Measurements from ENCODE around the gene PYM1. TPM values are rescaled to one million over a fixed set of nuclear protein-coding genes. Genes with fewer than 3 reads are reported as not detected.
A peak's percentile ranks its signal among the peaks of the same experiment; 100 is the strongest.

Gene PYM1
- 31.0 TPM for polyA plus RNA-seq (ENCODE audit: insufficient read length)
- long read RNA-seq, donor 1, transcript PYM1-202 (3 exons, 1,073 nt): major isoform, 9 of 19 reads
- long read RNA-seq, donor 1, transcript PYM1-203 (3 exons, 1,226 nt): major isoform, 9 of 19 reads
- long read RNA-seq, donor 1, partial matches to known transcripts: 0 of 19 reads
- long read RNA-seq, donor 1, other reads (novel, unspliced or antisense): 0 of 19 reads
- long read RNA-seq, donor 2, transcript PYM1-202 (3 exons, 1,073 nt): major isoform, 14 of 30 reads
- long read RNA-seq, donor 2, transcript PYM1-203 (3 exons, 1,226 nt): minor isoform, 6 of 30 reads
- long read RNA-seq, donor 2, partial matches to known transcripts: 10 of 30 reads
- long read RNA-seq, donor 2, other reads (novel, unspliced or antisense): 0 of 30 reads
- long read RNA-seq, donor 3, transcript PYM1-203 (3 exons, 1,226 nt): major isoform, 7 of 14 reads
- long read RNA-seq, donor 3, transcript PYM1-202 (3 exons, 1,073 nt): minor isoform, 6 of 14 reads
- long read RNA-seq, donor 3, partial matches to known transcripts: 0 of 14 reads
- long read RNA-seq, donor 3, other reads (novel, unspliced or antisense): 0 of 14 reads
- long read RNA-seq, donor 4, partial matches to known transcripts: 0 of 2 reads
- long read RNA-seq, donor 4, other reads (novel, unspliced or antisense): 0 of 2 reads
- long read RNA-seq, donor 5, transcript PYM1-202 (3 exons, 1,073 nt): major isoform, 18 of 34 reads
- long read RNA-seq, donor 5, transcript PYM1-203 (3 exons, 1,226 nt): minor isoform, 14 of 34 reads
- long read RNA-seq, donor 5, partial matches to known transcripts: 0 of 34 reads
- long read RNA-seq, donor 5, other reads (novel, unspliced or antisense): 0 of 34 reads
- long read RNA-seq, donor 6, transcript PYM1-202 (3 exons, 1,073 nt): major isoform, 10 of 15 reads
- long read RNA-seq, donor 6, partial matches to known transcripts: 0 of 15 reads
- long read RNA-seq, donor 6, other reads (novel, unspliced or antisense): 0 of 15 reads
- long read RNA-seq, donor 7, transcript PYM1-203 (3 exons, 1,226 nt): minor isoform, 12 of 30 reads
- long read RNA-seq, donor 7, transcript PYM1-202 (3 exons, 1,073 nt): major isoform, 16 of 30 reads
- long read RNA-seq, donor 7, partial matches to known transcripts: 0 of 30 reads
- long read RNA-seq, donor 7, other reads (novel, unspliced or antisense): 0 of 30 reads
- long read RNA-seq, donor 8, transcript PYM1-202 (3 exons, 1,073 nt): major isoform, 6 of 12 reads
- long read RNA-seq, donor 8, partial matches to known transcripts: 5 of 12 reads
- long read RNA-seq, donor 8, other reads (novel, unspliced or antisense): 0 of 12 reads

GRCh38 chr12:55927588-55928502, at the start of gene PYM1:
Gene PYM1, minus strand, starts transcription at chr12:55927894. Its CDS starts 133 bp downstream, at chr12:55927761.
- peak; percentile 68 for DNase-seq

- DNase-seq: peak; percentile 53
Measured at GRCh38 chr12:55974308-55974730, 46.6 kb upstream of the PYM1 start.

DNA sequence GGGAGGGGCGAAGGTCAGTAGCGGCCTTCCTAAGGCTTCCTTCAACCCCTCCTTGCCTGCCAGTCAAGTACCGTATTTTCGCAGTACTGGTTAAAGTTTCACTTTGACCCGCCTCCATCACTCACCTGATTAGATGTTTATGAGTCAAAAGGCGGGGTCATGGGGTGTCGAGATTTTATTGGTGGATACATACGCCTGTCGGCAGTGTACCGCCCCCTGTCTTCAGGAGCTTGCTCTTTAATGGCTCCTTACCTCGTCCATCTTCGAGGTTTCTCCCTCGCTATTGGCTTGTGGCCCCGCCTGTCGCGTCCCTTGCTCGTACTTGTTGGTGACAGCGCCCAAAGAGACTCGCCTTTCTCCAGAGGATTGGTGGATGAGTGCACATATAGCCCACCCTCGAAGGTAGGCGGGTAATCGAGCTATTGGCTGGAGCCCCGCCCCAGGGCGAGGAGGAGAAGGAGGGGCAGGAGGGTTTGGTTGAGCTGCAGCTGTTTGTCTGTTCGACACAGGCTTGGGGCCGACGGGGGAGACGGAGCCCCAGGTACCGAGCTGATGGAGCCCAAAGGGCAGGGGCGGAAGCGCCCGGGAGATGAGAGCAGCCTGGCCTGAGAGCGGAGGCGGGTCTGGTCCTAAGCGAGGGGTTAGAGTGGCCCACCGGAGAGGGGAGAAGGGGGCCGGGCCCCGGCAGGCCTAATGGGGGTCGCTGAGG, 46.1 kb upstream of the PYM1 start, which contains the start of gene RAB5B:
RAB5B (plus strand) TSS at position 480 of the 709 bp plus-strand sequence. CDS start 12,883 bp downstream, outside the sequence.
- peak; percentile 100 for DNase-seq

DNA sequence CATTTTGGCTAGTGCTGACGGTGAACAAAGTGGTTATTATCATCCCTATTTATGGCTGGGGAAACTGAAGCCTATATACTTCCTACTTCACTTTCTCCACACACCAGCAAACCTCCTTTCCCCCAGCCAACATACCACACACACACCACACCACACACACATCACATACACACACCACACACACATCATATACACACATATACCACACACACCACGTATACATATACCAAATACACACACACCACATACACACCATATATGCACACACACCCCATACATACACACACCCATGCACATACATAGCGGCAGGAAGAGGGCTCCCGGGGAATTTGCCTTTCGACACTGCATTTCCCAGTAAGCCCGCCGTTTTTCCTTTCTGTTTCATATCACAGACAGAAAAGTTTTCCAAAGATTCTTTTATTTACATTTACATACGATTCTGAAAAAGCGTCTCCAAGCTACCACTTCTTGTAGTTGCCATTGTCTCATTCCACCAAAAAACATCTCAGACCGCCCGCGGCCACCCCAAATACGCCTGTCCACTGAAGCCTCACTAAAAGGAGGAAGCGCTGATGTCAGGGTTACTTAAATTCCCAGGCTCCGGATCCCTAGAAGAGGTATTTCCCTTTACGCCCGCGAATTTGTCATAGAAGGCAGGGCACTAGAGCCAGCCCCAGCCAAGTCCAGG, 45.4 kb upstream of the PYM1 start:
- DNase-seq: no peak

- DNase-seq: no peak
Measured at GRCh38 chr12:55972456-55972855, 44.8 kb upstream of the PYM1 start.

GRCh38 chr12:55972042-55972441, 44.3 kb upstream of the PYM1 start:
- DNase-seq: no peak

GRCh38 chr12:55970775-55971174, 43.1 kb upstream of the PYM1 start:
- DNase-seq: no peak

- no peak for DNase-seq
Measured at GRCh38 chr12:55969356-55969755, 41.7 kb upstream of the PYM1 start.

GRCh38 chr12:55966408-55967281, 39.0 kb upstream of the PYM1 start, which contains the start of gene CDK2:
Gene CDK2, plus strand, starts transcription at chr12:55966830. Its CDS starts 179 bp downstream, at chr12:55967009.
- peak; percentile 92 for DNase-seq

- DNase-seq: no peak
Measured at GRCh38 chr12:55965941-55966407, 38.3 kb upstream of the PYM1 start, which contains the start of gene PMEL. Gene PMEL, minus strand, starts transcription at chr12:55966042. Its CDS starts 31 bp downstream, at chr12:55966011.

GRCh38 chr12:55965240-55965639, 37.5 kb upstream of the PYM1 start:
- DNase-seq: no peak

DNA sequence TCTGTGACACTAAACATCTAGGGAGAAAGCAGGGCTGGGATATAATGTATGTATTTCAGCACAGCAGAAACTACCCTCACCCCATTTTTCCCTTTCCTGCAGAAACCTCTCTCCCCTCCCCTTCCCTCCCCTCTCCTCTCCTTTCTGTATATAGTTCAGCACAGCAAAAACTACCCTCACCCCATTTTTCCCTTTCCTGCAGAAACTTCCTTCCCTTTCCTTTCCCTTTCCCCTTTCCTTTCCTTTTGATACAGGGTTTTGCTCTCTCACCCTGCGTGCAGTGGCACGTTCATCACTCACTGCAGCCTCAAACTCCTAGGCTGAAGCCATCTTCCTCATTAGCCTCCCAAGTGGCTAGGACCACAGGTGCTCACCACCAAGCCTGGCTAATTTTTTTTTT, 36.1 kb upstream of the PYM1 start:
- no peak for DNase-seq

GRCh38 chr12:55957106-55957859, 29.6 kb upstream of the PYM1 start:
- no peak for DNase-seq

- no peak for DNase-seq
Measured at GRCh38 chr12:55955800-55956508, 28.3 kb upstream of the PYM1 start.

GRCh38 chr12:55955344-55955743, 27.6 kb upstream of the PYM1 start:
- DNase-seq: no peak

DNA sequence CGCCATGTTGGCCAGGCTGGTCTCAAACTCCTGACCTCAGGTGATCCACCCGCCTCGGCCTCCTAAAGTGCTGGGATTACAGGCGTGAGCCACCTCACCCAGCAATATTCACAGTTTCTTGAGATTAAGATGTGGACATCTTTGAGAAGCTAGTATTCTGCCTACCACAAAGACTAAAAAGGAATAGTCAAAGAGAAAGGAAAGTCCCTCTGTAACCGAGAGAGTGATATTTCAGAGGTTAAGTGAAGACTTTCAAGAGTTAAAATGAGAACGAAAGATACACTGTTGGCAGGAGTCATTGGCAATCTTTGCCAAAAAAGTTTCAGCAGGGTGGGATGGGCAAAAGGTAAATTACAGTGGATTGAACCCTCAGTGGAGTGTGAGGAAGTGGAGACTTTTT, 18.9 kb upstream of the PYM1 start:
- no peak for DNase-seq
